Subcutaneous adipose tissue (tissue), 4 donors: ENCODE data around the gene G6PC2. TPM values are rescaled to one million over a fixed set of nuclear protein-coding genes. Genes with fewer than 3 reads are reported as not detected.

Experiments used
- CTCF ChIP-seq: fragments of 450-650 bp; IDR thresholded peaks from one replicate; pipeline ENCODE4 v1.5.1; 2016; ENCODE audit warnings: low read depth, mild to moderate bottlenecking, control low read depth, antibody characterized with exemption, moderate library complexity
- total RNA-seq, 4 donors: library from RNA; depleted of rRNA; stranded (reverse); fragments of >200 nt; gene quantifications; one replicate each; pipeline ENCODE4 v1.1.0, GENCODE V29; 2016

The G6PC2 gene
- total RNA-seq, 4 donors from 2014 or later: not detected

DNA sequence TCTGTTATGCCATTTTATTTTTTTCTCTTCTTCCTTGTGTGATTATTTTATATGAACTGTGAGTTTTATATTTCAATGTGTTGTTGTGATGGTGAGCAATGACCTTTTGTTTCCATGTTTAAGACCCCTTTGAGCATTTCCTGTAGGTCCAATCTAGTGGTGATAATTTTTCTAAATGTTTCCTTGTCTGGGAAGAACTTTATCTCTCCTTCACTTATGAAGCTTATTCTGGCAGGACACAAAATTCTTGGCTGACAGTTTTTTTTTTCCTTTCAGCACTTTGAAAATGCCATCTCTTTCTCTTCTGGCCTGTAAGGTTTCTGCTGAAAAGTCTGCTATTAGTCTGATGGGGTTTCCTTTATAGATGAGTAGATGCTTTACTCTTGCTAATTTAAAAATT lies 53.2 kb downstream of the G6PC2 start:
- no peak for TF ChIP-seq CTCF

DNA sequence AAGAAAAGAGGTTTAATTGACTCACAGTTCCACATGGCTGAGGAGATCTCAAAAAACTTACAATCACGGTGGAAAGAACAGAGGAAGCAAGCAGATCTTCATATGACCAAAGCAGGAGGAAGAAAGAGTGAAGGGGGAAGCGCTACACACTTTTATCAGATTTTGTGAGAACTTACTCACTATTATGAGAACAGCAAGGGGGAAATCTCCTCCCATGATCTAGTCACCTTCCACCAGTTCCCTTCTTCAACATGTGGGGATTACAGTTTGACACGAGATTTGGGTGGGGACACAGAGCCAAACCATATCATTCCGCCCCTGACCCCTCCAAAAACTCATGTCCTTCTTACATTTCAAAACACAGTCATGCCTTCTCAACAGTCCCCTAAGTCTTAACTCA lies 54.2 kb downstream of the G6PC2 start:
- no peak for TF ChIP-seq CTCF

- TF ChIP-seq CTCF: no peak
Measured at GRCh38 chr2:168956392-168956791, 55.3 kb downstream of the G6PC2 start.

Other genes starting within 250 kb of the G6PC2 start
- 100 to 1,000 TPM in 1 of 4 donors, 10 to 100 TPM in 3; 24.6 to 118 (median 68.8) TPM for gene NOSTRIN, start 98.7 kb upstream of the G6PC2 start, total RNA-seq
- gene SPC25, start 10.9 kb upstream of the G6PC2 start, total RNA-seq: not detected
- gene ABCB11, start 130.0 kb downstream of the G6PC2 start, total RNA-seq: 10 to 100 TPM in 3 of 4 donors, 1 to 10 TPM in 1; 4.6 to 89.1 (median 13.1) TPM
- 100 to 1,000 TPM in 1 of 4 donors, 10 to 100 TPM in 2, 1 to 10 TPM in 1; 4.3 to 130 (median 18.8) TPM for gene DHRS9, start 168.3 kb downstream of the G6PC2 start, total RNA-seq